CD1c-positive myeloid dendritic cell (primary cell): ENCODE measurements around the gene PTPN21.
A peak's percentile ranks its signal among the peaks of the same experiment; 100 is the strongest.

ENCODE experiments used
- DNase-seq: peaks from one replicate; pipeline ENCODE4 v3.0.0-alpha.2; 2016; ENCODE audit errors: extremely low spot score

PTPN21 gene

GRCh38 chr14:88504602-88505001 lies 50.2 kb downstream of the PTPN21 start:
- DNase-seq = no peak

- DNase-seq = no peak
Observed at GRCh38 chr14:88503754-88504406, 50.9 kb downstream of the PTPN21 start.

DNA sequence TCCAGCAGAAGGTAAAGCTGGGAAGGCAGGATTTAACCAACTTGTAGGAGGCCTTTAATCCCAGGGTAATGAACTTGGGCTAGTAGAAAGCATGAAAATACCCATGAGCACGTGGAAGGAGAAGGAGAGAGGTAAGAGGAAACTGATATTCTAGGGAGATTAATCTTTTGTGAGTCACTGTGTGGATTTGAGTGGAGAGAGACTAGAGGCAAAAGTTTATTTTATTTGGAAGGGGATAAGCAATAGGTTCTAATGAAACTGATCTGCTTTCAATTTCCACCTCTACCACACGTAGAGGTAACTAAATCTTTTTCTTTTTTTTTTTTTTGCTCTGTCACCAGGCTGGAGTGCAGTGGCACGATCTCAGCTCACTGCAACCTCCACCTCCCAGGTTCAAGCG lies 52.1 kb downstream of the PTPN21 start:
- DNase-seq = no peak

DNA sequence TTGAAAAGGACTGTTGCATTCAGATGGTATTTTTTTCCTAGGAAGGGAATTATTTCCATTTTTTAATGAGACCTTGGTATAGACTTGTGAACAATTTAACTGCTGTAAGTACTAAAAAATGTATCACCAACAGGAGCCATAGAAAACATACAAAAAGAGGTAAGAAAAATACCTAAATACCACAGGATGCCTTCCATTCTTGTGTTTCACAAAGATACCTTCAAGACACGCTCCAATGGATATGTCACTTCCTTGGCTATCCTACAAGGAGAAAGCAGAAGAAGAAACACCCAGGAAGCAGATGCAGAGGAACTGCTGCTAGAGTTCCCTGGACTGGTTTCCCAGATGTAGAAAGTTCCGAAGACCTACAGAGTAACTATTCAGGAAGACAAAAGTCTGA lies 54.2 kb downstream of the PTPN21 start:
- DNase-seq = no peak

DNA sequence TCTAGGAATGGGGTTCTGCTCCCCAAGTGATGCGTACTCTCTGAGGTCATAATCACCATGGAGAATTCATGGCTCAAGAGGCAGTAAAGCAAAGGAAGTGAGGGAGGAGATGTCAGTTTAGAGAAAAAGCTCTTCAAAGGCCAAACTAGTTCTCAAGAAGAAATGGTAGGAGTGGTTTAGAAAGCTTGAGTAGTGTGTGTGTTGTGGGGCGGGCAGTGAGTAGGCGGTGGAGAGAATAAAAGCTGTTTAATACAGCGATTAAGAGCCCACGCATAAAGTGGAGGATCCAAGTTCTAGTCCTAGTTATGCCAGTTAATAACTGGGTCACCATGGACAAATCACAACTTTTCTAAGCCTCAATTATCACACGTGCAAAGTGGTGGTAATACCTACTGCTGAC lies 55.6 kb downstream of the PTPN21 start:
- DNase-seq = no peak

- no peak for DNase-seq
Observed at GRCh38 chr14:88496414-88496813, 58.4 kb downstream of the PTPN21 start.

DNA sequence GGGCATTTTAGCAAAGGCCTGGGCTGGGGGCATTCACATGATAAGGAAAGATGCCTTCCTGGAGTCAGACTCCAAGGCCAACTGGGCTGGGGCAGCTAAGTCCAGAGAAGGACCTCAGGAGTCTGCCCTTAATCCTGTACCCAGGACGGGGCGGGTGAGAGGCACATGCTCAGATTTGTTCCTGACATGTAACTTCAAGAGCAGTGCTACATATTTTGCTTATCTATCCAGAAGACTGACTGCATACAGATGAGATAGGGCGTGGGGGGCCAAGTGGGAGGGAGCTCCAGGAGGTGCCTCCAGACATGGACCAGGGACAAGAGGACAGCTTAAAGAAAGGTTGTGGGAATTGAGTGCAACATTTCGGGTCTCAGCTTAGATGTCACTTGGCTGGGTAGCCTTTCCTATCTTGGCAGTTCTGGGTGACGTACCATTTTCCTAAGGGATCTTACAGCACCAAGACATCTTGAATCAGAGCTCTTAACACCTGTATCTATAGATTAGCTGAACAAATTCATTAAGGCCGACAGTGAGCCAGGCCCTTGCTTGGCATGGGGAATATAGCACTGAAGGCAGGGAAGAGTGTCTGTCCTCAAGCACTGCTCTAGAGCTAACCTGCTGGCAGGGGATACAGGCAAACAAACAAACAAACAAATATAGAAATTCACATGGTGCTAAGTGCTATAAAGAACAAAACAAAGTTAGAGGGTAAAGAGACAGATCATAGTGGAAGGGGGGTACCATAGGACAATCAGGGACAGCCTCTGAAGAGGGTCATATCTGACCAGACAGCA lies 61.2 kb downstream of the PTPN21 start:
- no peak for DNase-seq

DNA sequence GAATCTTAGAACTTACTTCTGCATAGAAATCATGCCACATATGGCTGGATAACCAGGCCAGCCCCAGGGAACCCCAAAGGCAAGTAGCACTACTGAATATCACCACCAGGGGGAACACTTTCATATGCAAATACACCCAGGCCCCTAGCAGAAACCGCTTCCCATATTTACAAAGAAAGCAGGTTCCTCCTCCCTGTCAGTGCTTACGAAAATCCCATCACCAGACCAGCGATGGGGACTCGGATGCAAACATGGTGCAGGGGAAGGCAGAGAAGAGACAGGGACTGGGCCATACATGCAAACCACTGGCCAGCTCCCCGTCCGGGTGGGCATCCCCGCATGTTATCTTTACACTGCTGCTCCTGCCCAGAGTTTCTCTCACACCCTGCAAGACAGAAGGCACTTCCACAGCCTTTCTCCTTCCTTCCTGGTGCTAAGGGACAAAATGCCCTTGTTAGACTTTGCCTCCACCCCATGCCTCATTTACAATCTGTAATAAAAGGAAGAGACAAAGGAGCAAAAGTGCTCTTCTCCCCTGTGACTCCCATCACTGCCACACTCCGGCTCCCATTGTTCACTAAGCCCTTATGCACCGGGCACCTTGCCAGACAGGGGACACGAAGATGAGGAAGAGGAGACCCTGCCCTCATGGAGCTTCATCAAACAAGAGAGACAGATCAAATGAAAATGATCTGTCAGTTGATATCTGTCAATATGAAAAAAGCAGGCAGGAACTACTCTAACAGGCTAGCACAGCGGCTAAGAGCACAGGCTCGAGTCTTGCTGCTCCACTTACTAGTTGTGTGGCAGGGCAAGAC lies 62.3 kb downstream of the PTPN21 start:
- peak; percentile 87 for DNase-seq

DNA sequence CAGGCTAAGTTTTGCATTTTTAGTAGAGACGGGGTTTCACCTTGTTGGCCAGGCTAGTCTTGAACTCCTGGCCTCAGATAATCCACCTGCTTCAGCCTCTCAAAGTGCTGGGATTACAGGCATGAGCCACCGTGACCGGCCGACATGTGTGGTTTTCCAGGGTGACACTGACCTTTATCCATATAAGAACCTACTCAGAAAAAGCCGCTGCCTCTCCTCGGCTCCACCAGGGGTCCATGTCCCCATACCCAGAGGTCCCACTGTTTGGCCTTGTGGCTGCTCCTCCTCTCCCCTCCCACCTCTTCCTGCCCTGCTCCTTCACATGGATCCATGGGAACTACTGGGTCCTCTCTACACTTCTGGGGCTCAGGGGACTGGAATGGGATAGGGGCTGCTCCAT lies 64.6 kb downstream of the PTPN21 start:
- DNase-seq = no peak

DNA sequence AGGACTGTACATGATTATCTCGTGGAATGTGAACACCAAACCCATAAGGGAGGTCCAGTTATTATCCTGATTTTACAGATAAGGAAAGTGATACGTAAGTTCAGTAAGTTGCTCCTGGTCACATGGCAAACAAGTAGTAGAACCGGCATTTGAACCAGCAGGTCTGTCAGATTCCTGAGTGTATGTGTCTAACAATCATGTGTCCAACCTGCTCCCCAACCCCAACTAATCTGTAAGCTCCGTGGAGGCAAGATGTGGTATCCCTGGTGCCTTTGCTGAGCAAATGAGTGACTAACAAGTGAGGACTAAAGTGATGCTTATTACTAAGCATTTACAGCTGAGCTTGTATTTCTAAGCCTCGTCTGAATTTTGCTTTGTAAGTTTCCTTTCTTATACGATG lies 65.9 kb downstream of the PTPN21 start:
- no peak for DNase-seq

DNA sequence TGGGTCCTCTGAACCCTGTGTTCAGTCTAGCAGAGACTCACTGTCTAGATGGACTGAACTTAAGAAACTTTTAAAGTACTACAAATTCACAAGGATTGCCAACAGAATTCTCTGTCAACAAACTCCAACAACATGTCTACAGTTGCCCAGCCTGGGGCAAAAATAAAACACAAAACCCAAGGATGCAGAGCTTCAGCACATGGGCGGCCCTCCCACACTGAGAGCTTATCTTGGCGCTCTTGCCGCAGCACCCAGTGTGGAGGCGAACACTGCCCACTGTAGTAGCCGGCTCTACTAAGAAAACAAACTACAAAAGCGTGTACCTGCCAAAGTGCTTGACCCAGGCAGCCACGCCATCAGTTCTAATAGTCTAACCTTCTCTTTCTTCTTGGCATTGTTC lies 66.7 kb downstream of the PTPN21 start:
- DNase-seq = no peak

GRCh38 chr14:88482524-88482923 lies 72.3 kb downstream of the PTPN21 start:
- no peak for DNase-seq

GRCh38 chr14:88481794-88482193 lies 73.0 kb downstream of the PTPN21 start:
- DNase-seq = no peak

GRCh38 chr14:88481059-88481458 lies 73.7 kb downstream of the PTPN21 start:
- no peak for DNase-seq

DNA sequence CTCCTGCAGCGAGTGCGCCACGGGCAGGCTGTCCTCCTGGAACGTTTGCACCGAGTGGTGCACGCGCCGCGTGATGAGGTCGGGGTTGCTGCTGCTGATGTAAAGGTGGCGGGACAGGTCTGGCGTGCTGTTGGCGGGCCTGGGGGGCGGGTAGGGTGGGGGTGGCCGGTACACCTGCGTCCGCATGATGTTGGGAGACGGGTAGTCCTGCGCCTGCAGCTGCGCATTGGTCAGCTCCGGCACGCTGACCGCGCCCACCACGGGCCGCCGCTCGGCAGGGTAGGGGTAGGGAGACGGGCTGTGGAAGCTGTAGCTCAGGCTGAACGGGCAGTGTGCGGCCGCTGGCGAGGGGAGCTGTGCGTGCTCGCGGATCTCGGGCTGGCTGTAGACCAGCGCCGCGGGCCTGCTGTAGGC lies 75.2 kb downstream of the PTPN21 start:
- DNase-seq = no peak

GRCh38 chr14:88478931-88479330 lies 75.9 kb downstream of the PTPN21 start:
- DNase-seq = no peak

DNA sequence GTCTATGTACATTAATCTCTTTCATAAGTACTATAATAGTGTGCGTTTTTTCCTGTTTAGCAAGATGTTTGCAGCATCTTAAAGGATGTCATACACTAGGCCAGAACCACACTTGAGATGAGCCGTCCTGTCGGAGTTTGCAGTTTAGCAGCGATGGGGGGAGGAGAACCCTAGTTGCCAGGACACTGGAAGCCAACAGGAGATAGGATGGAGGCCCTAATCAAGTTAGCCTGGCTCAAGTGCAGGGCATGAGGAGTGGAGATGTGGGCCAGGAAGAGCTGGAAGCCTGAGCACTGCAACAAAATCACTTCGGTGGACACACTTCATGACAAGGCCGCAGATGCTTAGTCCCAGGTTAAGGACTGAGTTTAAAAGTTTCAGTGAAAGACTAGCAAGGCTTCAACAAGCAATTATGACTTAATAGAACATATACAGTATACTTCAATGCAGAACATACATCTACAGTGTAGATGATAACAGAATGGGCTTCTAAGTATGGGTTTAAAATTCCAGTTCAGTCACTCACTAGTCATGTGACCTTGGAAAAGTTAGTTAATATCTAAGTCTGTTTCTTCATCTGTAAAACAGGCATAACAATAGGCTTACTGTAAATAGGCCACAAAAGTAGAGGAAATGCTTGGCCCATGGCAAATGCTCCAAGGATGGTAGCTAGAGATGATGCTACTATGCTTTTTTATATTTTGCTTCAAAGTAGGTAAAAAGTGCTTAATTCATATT lies 77.1 kb downstream of the PTPN21 start:
- no peak for DNase-seq

DNA sequence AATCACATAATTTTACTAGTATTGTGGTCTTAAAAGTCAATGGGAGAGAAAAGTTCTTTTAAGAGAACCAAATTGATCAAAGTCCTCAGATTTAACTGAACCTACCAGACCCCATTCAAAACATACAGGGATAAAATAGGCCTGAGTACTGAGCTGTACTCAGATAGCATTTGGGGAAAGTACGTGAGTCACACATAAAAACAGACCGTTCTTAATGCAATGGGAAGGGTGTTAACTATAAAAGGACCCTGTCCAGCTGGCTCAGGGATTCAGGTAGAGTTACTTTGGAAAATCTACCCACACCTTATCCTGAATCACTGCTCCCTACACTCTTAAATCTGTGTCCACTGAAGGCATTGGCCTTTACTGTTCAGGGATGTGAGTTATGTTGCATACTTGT lies 78.0 kb downstream of the PTPN21 start:
- DNase-seq = no peak

- DNase-seq = no peak
Observed at GRCh38 chr14:88476214-88476774, 78.5 kb downstream of the PTPN21 start.

GRCh38 chr14:88473791-88474190 lies 81.0 kb downstream of the PTPN21 start:
- DNase-seq = no peak

DNA sequence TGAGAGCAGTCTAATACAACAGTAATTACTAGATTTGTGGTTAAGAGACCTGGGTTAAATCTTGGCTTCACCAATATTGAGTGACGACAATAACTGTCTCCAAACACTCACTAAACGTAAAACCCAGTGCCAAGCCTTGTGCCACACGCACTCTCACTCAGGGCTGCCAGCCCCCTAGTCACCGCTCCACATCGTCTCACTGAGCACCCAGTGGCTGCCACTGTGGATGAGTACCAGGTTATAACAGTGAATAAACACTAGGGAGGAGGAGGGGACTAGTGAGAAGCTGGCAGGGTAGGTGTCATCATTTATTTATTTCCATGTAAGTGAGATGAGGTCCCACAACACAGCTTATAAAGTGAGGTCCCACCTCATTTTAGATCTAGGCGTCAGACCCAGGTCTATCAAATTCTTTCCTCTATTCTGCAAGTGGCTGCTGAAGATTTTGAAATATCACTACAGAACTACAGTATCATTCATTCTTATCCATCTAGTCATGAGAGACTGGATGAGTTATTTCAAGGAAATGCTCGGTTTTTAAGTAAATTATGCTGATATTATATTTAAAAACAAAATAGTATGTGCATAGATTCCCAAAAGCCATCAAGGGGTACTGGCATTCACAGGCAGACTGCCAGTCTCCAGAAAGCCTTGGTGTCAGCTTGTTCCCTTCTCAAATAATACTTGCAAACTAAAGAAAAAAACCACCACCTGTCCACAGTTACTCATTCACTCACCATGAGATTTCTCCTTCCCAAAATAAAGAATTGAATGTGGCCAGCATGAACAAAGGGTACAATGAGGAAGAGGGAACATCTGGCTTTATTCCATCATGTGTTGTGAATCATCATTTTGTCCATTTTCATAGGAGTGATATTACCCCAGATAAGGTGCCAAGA lies 84.0 kb downstream of the PTPN21 start:
- no peak for DNase-seq
